ENCODE results near the gene MRPL14. TPM values are rescaled to one million over a fixed set of nuclear protein-coding genes. Genes with fewer than 3 reads are reported as not detected.

Gene MRPL14
- total RNA-seq, 1 donor from 2014 or later = 32.3 TPM

DNA sequence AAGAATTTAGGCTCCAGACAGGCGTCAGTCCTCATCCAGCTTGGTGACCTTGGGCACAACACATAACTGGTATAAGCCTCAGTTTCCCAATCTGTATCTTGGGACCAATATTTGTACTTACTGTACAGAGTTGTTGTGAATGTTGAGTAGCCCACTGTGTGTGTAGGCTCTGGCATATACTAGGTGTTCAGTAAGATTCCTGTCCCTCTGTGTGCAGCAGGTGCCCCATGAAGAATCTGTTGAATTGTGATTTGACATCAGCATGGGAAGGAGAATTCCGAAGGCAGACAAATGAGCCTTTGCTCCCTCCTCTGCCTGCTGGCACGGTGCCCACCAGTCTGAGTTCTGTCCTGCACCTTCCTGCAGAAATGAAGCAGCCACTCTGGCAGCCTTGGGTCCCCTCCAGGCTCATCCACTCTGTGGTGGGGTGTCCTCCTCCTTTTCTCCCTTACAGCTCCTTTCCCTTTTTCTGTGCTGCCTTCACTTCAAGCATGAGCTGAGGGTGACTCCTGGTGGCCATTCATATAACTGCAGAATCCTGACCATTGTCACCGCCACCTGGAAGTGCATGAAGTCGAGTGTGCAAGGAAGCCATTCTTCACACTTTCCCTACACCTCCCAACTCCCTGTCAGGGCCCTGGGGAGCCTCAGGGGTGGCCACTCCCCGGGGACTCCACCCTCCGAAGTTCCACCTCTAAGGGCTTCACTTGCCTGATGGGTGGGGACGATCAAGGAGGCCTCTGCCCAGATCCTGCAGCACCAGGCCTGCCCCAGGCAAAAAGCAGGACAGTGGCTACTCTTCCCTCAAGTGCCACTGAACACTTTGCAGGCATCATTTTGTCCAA lies 48.2 kb downstream of the MRPL14 start:
- no peak for DNase-seq

DNA sequence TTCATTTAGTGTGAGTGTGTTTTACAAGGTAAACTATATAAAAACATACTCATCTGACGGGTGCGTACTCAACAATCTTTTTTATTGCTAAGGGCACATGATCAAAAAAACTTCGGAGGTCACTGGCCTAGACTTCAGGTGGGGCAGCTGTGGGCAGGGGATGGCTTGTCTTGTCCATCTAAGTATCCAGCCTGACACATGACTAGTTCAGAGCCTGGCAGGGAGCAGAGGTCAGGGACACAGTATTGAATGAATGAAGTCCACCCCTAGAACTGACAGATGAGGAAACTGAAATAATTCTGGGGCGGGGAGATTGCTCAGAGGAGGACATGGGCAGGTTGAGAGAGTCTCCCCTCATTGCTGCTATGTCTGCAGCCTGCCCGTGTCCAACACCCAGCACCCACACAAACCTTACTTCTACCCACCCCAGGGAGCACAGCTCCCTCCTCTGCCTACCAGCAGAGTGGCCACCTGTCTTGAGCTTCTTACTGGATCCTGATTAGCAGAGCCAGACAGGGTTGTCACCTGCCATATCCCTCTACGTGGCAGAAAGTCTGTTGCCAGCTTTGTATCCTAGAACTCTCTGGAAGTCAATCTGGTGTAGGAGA lies 48.9 kb downstream of the MRPL14 start:
- no peak for DNase-seq

DNA sequence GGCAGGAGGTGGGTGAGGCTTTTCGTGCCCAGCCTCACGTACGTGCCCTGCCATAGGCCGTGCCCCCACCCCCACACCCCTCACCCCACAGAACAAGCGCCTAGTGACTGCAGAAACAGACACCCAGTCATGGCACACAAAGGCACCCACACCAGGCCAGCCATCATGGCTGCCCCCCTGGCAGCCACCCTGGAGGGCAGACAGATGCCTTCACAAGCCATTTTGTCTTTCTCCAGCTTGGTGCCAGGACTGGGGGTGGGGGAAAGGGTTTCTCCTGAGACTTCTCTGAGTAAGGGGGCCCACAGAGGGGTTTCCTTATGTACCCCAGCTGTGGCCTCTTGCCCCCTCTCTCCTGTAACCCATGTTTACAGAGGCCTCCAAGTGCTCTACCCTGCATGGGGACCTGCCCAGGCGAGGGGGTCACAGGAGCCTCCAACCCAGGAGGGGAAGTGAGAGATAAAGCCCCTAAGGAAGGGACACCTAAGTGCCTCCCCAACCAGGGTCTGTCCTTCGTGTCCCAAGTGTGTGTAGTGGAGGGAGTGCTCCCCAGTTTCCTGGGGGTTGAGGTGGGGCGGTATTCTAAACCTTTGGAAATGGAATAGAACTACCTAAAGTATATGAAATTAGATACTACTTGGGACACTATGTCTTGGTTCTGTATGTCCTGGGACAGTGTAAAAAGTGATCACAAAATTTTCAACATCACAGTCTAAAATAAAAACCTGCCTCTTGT lies 49.9 kb downstream of the MRPL14 start:
- DNase-seq = no peak

DNA sequence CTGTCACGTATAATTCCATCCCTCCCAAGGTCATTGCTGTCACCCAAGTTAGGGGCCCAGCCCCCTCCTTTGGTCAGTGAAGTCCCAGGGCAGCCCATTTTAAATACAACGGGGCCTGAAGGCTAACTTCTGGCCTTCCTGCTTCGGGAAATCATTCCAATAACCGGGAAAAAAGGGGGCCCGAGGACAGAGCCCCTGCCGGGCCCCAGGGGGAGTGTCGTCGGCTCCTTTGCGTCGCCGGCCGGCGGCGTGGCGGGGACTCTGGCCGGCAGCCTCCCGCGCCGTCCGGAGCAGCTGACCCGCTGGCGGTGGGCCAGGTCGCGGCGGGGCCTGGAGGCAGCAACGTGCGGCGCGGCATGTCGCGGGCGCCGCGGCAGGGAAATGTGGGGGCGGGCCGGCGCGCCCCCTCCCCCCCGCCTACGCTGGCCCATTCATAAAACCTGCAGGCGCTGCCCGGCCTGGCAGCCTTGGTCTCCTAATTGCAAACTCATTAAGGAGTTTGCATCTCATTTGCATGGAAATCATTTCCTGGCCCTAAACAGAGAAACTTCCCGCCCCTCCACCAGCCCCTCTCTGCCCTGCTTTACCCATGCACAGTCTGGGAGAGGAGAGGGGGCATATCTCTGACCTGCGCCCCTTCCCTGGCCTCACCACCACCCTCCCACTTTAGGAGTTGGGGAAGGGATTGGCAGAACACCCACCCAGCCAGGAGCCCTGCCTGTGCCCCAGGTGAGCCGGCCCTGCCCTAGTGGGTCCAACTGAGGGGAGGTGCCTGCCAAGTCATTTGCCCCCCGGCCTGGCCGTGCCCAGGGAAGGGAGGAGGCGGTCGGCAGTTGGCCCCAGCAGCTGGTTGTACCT lies 50.7 kb downstream of the MRPL14 start:
- DNase-seq = no peak

DNA sequence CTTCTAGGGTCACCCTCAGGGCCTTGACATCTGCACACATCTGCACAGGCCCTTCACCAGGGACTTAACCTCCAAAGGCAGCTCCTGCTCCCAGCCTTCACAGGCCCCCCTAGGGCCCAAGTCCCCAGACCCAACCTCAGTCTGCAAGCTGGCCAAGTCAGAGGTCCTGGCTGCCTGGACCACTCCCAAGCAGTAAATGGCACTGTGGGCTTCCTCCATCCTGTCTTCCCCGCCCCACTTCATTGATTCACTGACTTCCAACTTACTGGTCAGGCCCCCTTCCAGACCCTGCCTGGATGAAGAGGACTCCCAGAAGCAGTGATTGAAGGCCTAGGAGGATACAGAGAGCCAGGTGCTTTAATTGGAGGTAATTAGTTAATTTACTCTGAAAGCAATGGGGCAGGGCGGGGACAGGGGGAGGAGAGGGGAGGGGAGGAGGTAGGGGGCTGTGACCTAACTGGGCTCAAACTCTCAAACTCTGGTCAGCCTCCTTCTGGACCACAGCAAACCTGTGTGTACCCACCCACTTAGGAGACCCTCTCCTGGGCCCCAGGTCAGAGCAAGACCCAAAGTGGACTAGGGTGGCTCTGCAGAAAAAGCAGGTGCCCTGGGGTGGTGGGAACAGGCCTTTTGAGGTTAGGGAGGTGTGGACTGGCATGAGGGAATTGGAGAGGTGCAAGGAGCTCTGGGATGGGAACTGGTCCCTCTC lies 51.5 kb downstream of the MRPL14 start:
- DNase-seq = no peak

DNA sequence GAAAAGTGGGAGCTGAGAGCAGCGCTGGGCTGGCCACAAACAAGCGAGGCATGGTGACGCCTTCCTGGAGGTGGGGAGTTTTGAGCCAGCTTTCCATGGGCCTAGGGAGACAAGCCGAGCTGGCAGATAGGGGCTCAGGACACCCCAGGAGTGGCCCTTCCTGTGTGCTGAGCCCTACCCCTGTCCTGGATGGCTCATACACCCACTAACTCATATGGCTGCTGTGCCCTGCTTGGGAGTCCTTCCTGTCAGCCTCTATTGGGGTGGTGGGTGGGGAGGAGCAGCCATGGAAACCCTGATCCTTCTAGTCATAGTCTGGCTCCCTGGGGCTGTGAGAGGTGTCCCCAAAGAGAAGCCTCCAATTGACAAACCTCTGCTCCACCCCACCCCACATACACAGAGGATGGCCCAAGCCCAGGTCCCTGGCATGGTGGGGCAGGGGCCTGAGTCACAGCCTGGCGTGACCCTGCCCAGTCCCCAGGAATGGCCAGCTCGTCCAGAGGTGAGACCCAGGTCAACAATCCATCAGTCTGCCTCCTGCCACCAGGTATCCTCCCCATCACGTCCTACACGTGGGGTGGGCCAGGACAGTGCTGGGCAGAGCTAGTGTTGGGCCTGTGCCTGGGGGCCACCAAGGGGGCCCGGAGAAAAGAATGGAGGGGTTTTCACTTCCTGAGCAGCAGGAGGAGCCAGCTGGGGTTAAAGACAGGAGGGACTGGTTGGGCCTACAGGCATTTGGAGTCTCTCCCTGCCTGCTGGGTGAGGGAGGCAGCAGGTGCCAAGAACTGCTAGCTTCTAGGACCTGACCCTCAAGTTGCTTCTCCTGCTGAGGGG lies 52.2 kb downstream of the MRPL14 start:
- no peak for DNase-seq

DNA sequence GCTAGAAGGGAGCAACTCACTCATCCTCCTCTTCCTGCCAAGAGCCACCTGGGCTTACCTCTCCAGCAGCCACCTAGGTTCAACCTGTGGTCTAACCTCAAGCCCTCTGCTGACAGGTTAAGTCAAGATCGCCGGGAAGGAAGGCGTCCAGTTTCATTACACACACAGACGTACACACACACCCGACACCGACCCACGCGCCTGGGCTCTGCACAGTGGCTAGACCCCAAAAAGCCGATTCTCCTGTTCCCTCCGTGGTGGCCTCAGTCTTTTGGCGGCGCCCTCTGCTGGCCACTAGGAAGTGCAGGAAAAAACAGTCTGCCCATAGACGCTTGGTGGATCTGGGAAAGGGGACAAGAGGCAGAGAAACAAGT lies 52.8 kb downstream of the MRPL14 start:
- DNase-seq = no peak

DNA sequence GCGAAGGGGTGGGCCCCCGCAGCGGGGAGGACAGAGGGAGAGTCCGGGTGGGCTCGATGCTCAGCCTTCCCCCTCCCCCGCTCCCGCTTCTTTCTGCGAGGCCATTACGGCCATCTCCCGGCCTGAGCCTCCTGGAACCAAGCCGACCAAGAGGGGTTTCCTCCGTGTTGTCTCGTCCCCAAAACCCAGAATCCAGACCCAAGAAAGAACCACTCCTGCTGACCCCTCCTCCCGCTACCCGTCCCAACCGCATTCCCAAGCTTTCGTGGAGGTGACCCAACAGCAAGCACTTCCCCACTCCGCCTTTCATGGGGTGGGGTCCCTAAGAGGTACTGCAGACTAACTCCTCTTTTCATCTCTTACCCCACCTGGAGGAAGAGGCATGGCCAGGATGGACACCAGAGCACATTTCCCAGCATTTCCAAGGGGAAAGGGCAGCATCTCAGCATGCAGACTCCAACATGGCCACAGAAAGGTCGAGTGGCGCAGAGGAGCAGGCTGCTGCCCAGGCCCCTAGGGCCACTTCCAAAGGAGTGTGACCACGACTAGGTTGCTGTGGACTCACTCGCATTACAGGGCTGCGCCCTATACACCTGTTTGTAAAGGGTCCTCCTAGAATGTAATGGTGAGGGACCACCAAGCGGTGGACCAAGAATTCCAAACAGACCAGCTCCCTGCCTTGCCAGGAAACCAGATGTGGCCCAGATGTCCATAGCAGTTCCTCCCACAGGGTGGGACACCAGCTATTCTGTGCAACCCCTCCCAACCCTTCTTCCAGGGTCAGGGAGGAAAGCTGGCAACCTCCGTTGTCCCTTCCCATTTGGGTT lies 53.4 kb downstream of the MRPL14 start:
- no peak for DNase-seq

DNA sequence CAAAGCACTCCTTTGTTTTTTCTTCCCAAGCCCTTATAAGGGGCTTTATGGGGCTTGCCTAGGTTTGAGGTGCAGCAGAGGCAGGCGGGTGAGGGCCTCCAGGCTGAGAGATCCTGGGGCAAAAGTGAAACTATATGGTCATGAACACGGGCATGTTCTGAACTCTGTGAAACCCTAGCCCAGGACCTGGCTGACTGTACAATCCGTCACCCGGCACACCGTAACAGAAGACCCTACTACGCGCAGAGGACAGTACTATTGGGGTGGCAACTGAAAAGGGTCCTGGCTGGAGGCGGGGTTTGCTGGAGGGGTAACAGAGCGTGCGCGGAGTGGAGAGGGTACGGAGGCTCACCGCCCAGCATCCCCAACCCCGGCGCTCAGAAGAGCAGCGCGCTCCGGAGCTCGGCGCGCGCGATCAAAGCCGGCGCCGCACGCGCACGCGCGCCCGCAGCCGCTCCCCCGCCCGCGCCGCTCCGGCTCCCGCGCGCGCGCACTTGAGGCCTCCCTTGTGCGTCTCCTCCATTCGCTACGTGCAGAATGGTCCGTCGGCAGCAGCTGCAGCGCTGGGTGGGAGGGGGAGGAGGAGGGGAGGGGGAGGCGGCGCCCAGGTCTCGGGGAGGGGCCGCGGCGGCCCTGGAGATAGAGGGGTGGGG lies 54.2 kb downstream of the MRPL14 start:
- no peak for DNase-seq

DNA sequence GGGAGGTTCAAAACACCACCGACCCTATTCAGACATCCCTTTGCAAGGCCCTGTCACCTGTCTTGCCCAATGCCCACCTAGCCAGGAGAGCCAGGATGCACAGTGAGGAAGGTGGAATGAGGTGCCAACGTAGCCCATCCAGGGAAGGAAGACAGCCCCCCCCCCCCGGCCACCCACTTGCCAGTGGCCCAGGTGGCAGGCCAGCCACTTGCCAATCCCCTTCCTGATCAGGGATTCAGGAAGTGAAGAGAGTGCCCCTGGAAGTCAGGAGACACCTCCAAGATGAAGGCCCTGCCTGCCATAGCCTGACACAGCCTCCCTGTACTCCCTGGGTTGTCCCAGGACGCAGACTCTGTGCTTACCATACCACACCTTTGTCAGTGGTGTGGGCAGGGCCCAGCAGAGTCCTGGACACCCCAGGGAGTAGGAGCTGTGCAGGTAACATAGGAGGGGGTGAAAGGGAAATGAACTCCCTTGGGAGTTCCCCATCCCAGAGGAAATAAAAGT lies 54.7 kb downstream of the MRPL14 start:
- no peak for DNase-seq

DNA sequence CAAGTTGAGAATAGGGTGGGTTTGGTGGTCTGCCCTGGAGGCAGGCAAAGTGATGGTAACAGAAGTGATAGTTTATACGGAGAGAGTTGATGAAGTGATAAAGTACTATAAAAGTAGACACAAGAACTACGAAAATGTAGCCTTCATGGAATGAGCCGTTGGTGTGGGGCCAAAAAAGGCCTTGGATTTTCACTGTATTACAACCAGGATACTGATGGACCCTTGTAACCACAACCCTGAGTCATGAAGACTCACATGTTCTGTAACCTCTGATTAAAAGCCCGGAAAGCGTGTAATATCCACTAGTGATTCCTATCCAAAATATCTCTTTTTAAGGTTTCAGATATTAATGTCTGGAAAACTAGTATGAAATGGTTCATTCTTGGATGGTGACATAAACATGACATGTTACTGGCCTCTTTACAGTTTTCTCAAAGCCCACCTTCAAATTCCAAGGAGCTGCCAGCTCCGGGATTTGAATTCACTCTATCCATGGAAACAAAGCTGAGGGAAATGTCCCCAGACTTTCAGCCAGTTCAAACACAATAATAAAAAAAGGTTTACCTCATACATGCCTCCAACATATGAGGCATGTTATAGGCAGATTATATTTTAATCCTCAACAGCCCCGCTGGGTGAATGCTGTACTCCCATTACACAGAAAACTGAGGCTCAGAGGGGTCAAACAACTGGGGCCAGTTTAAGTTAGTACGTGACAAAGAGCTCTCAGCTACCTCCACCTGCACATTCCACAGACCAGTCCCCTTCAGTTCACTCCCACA lies 55.4 kb downstream of the MRPL14 start:
- no peak for DNase-seq

DNA sequence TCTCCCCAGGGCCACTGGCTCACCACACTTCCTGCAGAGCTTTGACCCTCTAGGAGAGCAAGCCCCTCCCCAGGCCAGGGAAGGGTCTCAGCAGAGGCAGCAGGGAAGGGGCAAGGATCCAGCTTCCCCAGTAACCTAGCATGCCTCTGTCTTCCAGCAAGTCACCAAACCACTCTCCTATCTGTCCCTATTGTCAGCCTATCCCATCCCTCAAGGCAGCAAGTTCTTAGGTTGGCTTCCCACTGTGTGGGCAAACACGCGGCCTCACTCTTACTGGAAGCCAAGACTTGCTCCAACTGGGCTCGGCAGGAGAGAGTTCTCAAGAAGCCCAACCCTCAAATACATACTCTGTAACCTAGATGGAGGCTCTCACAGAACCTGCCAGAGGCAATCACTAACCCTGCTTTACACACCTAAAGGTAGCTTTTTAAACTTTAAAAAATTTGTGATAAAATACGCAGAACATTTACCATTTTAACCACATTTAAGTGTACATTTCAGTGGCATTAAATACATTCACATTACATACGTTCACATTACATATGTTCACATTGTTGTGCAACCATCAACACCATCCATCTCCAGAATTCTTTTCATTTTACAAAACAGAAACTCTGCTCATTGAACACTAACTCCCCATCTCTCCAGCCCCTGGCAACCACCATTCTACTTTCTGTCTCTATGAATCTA lies 58.5 kb downstream of the MRPL14 start:
- DNase-seq = no peak

DNA sequence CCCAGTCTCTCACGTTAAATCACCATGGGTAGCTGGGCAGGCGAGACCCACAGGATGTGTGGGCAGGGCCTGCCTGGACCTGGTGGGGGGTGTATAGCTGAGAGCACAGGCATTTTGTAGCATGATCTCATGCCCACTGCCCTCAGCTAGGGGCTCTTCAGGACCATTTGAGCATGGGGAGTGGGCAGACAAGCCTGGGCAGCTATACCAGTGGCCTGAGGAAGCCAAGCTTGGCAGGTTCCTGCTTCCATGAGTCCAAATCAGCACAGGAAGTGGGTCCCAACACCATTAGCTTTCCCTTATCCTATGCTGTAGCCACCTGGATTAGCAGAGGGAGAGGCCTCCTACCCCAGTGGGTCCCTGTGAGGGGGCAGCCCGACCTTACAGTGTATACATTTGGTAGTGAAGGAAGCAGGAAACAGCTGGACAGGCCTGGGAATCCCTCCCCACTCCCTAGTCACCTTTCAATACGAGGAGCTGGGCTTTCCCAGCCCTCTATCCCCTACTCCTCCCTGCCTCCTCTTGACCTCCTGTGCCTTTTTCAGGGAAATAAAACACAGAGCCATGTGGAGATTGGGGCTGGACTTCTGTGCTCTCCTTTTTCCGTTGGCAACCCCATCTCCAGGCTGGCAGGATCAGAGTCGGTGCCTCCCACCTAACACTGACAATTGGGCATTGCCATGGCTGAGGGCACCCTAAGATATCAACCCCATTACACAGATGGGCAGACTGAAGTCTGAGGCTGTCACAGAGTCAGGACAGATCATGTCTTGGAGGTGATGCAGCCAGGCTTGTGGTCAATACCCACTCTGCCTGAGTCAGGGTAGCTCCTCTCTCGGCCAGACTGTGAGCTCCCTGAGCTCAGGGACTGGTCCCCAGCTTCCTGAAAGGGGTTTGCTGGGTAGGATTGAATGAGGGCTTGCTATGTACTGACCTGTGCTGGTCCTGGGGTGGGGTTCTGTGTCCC lies 59.8 kb downstream of the MRPL14 start:
- DNase-seq = no peak

DNA sequence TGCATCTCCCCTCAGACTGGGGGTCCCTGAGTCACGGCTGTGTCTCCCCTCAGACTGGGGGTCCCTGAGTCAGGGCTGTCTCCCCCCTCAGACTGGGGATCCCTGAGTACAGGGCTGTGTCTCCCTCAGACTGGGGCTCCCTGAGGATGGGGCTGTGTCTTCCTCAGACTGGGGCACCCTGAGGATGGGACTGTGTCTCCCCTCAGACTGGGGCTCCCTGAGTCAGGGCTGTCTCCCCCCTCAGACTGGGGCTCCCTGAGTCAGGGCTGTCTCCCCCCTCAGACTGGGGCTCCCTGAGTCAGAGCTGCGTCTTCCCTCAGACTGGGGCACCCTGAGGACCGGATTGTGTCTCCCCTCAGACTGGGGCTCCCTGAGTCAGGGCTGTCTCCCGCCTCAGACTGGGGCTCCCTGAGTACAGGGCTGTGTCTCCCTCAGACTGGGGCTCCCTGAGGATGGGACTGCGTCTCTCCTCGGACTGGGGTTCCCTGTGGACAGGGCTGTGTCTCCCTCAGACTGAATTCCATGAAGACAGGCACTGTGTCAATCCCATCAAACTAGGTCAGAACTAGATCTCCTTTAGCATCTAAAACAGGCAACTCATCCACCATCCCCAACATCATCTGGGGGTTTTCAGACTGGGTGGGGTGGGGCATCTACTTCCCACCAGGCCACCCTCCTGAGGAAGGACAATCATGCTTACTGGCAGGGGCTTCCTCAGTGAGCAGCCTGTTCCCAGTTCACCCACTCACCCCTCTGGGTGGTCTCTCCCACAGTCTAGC lies 60.7 kb downstream of the MRPL14 start:
- no peak for DNase-seq

DNA sequence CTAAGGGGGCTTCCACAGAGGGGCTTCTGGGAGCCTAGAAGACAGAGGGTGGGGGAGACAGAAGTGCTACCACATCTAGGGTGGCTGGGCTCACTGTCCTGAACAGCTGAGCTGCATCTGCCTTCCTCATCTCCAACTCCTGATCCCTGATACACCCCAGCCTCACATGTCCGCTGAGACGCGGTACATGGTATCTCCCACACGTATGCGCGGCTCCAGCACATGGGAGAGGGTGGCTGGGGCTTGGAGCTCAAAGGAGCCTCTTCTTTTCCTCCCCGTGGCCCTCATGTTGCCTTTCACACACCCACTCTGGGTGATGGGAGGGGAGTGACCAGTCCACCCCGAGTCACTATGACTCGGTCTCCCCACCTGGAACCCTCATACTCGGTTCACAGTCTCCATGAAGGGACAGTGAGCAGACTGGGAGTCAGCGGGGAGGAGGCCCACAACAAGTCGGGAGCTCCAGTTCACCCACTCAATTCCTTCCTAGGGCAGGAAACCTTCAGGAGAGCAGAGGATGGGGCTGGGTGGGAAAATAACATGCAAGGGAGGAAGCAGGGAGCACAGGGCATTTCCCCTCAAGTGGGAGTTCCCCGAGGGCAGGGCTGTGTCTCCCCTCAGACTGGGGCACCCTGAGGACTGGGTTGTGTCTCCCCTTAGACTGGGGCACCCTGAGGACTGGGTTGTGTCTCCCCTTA lies 61.7 kb downstream of the MRPL14 start:
- no peak for DNase-seq
